Endothelial cell of umbilical vein (primary cell): ENCODE results near the gene FLG2. TPM values are rescaled to one million over a fixed set of nuclear protein-coding genes. Genes with fewer than 3 reads are reported as not detected.

ENCODE experiments used
- BruUV-seq: library from RNA; stranded (reverse); fragments of 400-500 nt; replicated peaks from 2 replicates; lab custom pipeline; 2021; lab: Mats Ljungman, UMichigan
- CTCF ChIA-PET: fragments of 300-600, 350-600 bp; sonication (Branson Sonifier 250); formaldehyde crosslinking; loops from one replicate; lab custom pipeline; 2021; ENCODE audit warnings: antibody characterized with exemption, inconsistent platforms; lab: Charles Lee
- POLR2A ChIA-PET: fragments of 300-600, 350-600 bp; sonication (Branson Sonifier 250); formaldehyde crosslinking; loops from one replicate; lab custom pipeline; 2021; ENCODE audit warnings: antibody characterized with exemption, inconsistent platforms; lab: Charles Lee
- DNase-seq: peaks from one replicate; pipeline ENCODE4 v3.0.0-alpha.2; 2011; ENCODE audit warnings: low read depth, low spot score
- FAIRE-seq: peaks from 2 replicates; lab custom pipeline; 2011; peaks lifted over from hg19 to GRCh38; lab: Jason Lieb, UNC
- H2AFZ ChIP-seq: 2 replicates; pipeline ENCODE4 v1.6.0; 2012; ENCODE audit warnings: low read depth, low read length, control low read depth, inconsistent platforms
- H3K27ac ChIP-seq: 2 replicates; pipeline ENCODE4 v1.5.1; 2011; ENCODE audit warnings: low read depth, mild to moderate bottlenecking, control low read depth, low read length, moderate library complexity; ENCODE audit not compliant: insufficient read depth
- H3K27me3 ChIP-seq, 2 experiments: 2 replicates each; pipeline versions ENCODE4 v1.6.0 to v1.6.1; 2011; ENCODE audit warnings: low read length in 2 of 2, mixed read lengths in 1 of 2; ENCODE audit not compliant: control insufficient read depth in 2 of 2, insufficient read depth in 2 of 2
- H3K36me3 ChIP-seq, 2 experiments: 2 replicates in 1 of 2; 3 replicates in 1 of 2; pipeline ENCODE4 v1.5.1; 2011; ENCODE audit warnings: low read length in 2 of 2, mild to moderate bottlenecking in 1 of 2, moderate library complexity in 1 of 2; ENCODE audit not compliant: control insufficient read depth in 2 of 2, insufficient read depth in 2 of 2; ENCODE audit errors: extremely low read depth in 1 of 2
- H3K4me1 ChIP-seq: 3 replicates; pipeline ENCODE4 v1.5.1; 2011; ENCODE audit warnings: mild to moderate bottlenecking, low read length; ENCODE audit not compliant: control insufficient read depth, insufficient read depth; ENCODE audit errors: extremely low read depth
- H3K4me2 ChIP-seq: 2 replicates; pipeline ENCODE4 v1.6.1; 2011; ENCODE audit warnings: low read length, control low read depth, mixed read lengths; ENCODE audit not compliant: insufficient read depth
- H3K4me3 ChIP-seq, 3 experiments: fragments of 200-600 bp in 1 of 3; sonication (generic), shearing (Covaris generic) in 1 of 3; replicated peaks in 1 of 3; 2 replicates each; pipeline ENCODE4 v1.5.1; 2011 to 2016; ENCODE audit warnings: control low read depth in 3 of 3, low read length in 3 of 3, mild to moderate bottlenecking in 2 of 3, inconsistent platforms in 1 of 3, low read depth in 1 of 3, moderate library complexity in 1 of 3; ENCODE audit not compliant: insufficient read depth in 1 of 3
- H3K79me2 ChIP-seq: 2 replicates; pipeline ENCODE4 v1.6.0; 2012; ENCODE audit warnings: low read length, inconsistent platforms; ENCODE audit not compliant: control insufficient read depth, insufficient read depth
- H3K9ac ChIP-seq: replicated peaks from 2 replicates; pipeline ENCODE3; 2011; ENCODE audit warnings: low read length, control low read depth; ENCODE audit not compliant: insufficient read depth; ENCODE audit errors: extremely low read depth
- H3K9me1 ChIP-seq: replicated peaks from 3 replicates; pipeline ENCODE4 v1.6.0; 2011; ENCODE audit warnings: mild to moderate bottlenecking, low read length; ENCODE audit not compliant: control insufficient read depth, insufficient read depth; ENCODE audit errors: extremely low read depth
- H3K9me3 ChIP-seq: replicated peaks from 2 replicates; pipeline ENCODE4 v1.5.1; 2012; ENCODE audit warnings: low read length, inconsistent platforms; ENCODE audit not compliant: control insufficient read depth, insufficient read depth
- H4K20me1 ChIP-seq: replicated peaks from 2 replicates; pipeline ENCODE3; 2011; ENCODE audit warnings: mild to moderate bottlenecking, low read length; ENCODE audit not compliant: control insufficient read depth, insufficient read depth; ENCODE audit errors: extremely low read depth
- EZH2 ChIP-seq: IDR thresholded peaks from 2 replicates; pipeline ENCODE4 v1.6.1; 2012; ENCODE audit warnings: borderline replicate concordance, low read depth, mild to moderate bottlenecking, moderate library complexity, low read length, inconsistent platforms; ENCODE audit not compliant: severe bottlenecking
- FOS ChIP-seq: IDR thresholded peaks from 2 replicates; pipeline ENCODE4 v1.6.1; 2011; ENCODE audit warnings: mild to moderate bottlenecking, low read length, moderate library complexity, borderline replicate concordance; ENCODE audit not compliant: insufficient read depth
- GATA2 ChIP-seq: IDR thresholded peaks from 2 replicates; pipeline ENCODE4 v1.7.0; 2011; ENCODE audit warnings: low read depth, mild to moderate bottlenecking, moderate library complexity, mixed read lengths, low read length; ENCODE audit not compliant: insufficient read length, insufficient read depth
- JUN ChIP-seq: IDR thresholded peaks from 2 replicates; pipeline ENCODE4 v1.6.1; 2011; ENCODE audit warnings: borderline replicate concordance, low read depth; ENCODE audit not compliant: insufficient read length, insufficient read depth
- POLR2AphosphoS5 ChIP-seq: IDR thresholded peaks from 2 replicates; pipeline ENCODE4 v1.6.1; 2012; ENCODE audit warnings: low read depth, mild to moderate bottlenecking, control low read depth, low read length, moderate library complexity; ENCODE audit not compliant: insufficient read depth
- dilution Hi-C: fragments of 300-500 bp; cut with MboI; formaldehyde crosslinking; loops from one replicate; pipeline ENCODE4 v1.15.0; 2019; ENCODE audit warnings: low sequenced_read_pairs; ENCODE audit not compliant: extremely low pct_ligation_motif_present
- intact Hi-C: fragments of 100-400 bp; cut with micrococcal nuclease; formaldehyde crosslinking; loops from one replicate; pipeline ENCODE4 v1.10.0; 2022
- polyA plus RNA-seq, 4 experiments: library from polyadenylated mRNA; depleted of rRNA in 3 of 4; stranded (reverse) in 3 of 4; unstranded in 1 of 4; fragments of >200 nt; gene quantifications; 2 replicates each; pipeline versions ENCODE4 v1.2.1 to v1.2.3, GENCODE V29; 2011 to 2012; ENCODE audit warnings: missing spikeins in 1 of 4
- total RNA-seq: library from RNA; stranded (reverse); gene quantifications from 2 replicates; pipeline ENCODE4 v1.2.3, GENCODE V29; 2021
- TF ChIP-seq, protein P1 (sequence below), 2 donors: IDR thresholded peaks; 1 replicate in 1 of 2; 2 replicates in 1 of 2; pipeline ENCODE4 v1.5.1; 2011; ENCODE audit warnings: low read length in 2 of 2, mild to moderate bottlenecking in 2 of 2, moderate library complexity in 2 of 2, control low read depth in 1 of 2, inconsistent platforms in 1 of 2, low read depth in 1 of 2; ENCODE audit not compliant: insufficient read depth in 1 of 2; ENCODE audit errors: extremely low read depth in 1 of 2
- TF ChIP-seq, protein P2 (sequence below): IDR thresholded peaks from 2 replicates; pipeline ENCODE4 v1.6.1; 2011; ENCODE audit not compliant: insufficient read depth, insufficient read length

Gene FLG2
- total and polyA plus RNA-seq, 2 donors (not counting 3 experiments of a cell fraction or from before 2014, with no cell fraction given), result not detected

DNA sequence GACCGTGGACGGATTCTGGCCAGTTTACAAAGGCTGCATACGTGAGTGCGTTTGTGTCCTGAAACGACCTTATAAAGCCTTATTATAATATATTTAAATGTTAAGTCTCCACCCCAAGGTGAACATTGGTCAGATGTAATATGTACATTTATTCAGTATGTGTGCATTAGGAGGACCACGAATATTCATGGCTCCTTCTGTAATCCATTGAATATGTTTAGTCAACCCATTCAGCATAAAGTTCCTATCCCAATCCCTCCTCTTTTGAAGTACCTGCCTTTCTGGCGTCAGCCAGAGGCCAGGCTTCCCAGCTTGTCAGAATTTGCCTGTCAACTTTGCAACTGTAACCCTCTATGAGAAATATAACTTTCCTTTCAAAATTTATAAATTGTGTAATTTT is 24.4 kb downstream of the FLG2 start:
- Histone ChIP-seq H3K27ac (no peak overlapping the region), H4K20me1 (no peaks in the 10 kb centered on the region), H3K27me3 (no peaks in the 10 kb centered on the region), H3K4me2 (no peak overlapping the region), H3K36me3 (no peaks in the 10 kb centered on the region), H3K4me3 (no peak overlapping the region), H3K9ac (no peak overlapping the region), H3K4me1 (no peaks in the 10 kb centered on the region), H3K9me1 (no peaks in the 10 kb centered on the region), H3K79me2 (no peaks in the 10 kb centered on the region), H3K9me3 (no peaks in the 10 kb centered on the region), H2AFZ (no peak overlapping the region)
- intact Hi-C loops, result no loop called here
- FAIRE-seq (no peak), DNase-seq (no peak)
- TF ChIP-seq, protein P1, sequence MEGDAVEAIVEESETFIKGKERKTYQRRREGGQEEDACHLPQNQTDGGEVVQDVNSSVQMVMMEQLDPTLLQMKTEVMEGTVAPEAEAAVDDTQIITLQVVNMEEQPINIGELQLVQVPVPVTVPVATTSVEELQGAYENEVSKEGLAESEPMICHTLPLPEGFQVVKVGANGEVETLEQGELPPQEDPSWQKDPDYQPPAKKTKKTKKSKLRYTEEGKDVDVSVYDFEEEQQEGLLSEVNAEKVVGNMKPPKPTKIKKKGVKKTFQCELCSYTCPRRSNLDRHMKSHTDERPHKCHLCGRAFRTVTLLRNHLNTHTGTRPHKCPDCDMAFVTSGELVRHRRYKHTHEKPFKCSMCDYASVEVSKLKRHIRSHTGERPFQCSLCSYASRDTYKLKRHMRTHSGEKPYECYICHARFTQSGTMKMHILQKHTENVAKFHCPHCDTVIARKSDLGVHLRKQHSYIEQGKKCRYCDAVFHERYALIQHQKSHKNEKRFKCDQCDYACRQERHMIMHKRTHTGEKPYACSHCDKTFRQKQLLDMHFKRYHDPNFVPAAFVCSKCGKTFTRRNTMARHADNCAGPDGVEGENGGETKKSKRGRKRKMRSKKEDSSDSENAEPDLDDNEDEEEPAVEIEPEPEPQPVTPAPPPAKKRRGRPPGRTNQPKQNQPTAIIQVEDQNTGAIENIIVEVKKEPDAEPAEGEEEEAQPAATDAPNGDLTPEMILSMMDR (IDR thresholded peaks at IDR 0.05; ENCODE audit: extremely low read depth in 1 of 2, insufficient read depth in 1 of 2, low read depth in 1 of 2, low read length in 2 of 2), result no peak
- TF ChIP-seq EZH2 (no peak), POLR2AphosphoS5 (no peak)
- dilution Hi-C loops, result no loop called here
- ChIA-PET CTCF (interaction anchor here (1.3 to 4.7 kb wide), 2 partner anchors 12 to 174 kb away, joined by 3 to 28 read pairs; no protein-coding TSS in a partner anchor), POLR2A (no interaction called here)
- BruUV-seq, result no TSS peak

DNA sequence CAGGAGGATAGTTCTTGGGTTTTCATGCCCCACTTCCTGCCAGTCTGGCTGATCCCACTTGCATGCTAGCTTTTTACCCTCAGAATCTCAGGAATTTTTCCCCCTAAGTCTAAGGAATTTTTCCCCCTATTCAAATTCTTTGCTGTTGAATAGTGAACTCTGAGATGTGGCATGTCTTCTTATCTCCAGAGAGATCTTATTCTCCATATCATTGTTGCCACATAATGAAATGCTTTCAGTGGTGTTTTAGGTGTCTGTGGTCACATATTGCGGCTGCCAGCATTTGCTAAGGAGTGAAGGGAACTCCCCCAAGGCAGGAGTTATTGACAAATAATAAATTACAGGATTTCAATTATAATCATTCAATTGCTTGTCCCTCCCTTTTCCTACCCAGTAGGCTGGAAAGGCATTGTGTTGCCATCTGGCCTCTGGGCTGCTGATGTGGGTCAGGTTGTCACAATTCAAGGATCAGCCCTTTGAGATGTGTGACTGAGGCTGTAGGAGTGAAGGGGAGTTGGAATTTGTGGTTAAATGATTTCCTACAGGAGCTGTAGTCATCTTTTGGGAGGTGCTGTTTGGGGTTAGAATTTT is 30.9 kb downstream of the FLG2 start:
- no peaks in the 10 kb centered on the region for H3K9me3 ChIP-seq
- H3K9me1 ChIP-seq, result no peaks in the 10 kb centered on the region
- no peak overlapping the region for H3K9ac ChIP-seq
- H4K20me1 ChIP-seq, result no peaks in the 10 kb centered on the region
- no peaks in the 10 kb centered on the region for H3K79me2 ChIP-seq
- H3K4me2 ChIP-seq, result no peak overlapping the region
- dilution Hi-C loops, result no loop called here
- no peaks in the 10 kb centered on the region for H3K4me1 ChIP-seq
- POLR2A ChIA-PET, result no interaction called here
- TF ChIP-seq EZH2 (no peak), JUN (no peak), FOS (no peak), POLR2AphosphoS5 (no peak), GATA2 (no peak)
- TF ChIP-seq, protein P1 (IDR thresholded peaks at IDR 0.05; ENCODE audit: extremely low read depth in 1 of 2, insufficient read depth in 1 of 2, low read depth in 1 of 2, low read length in 2 of 2), result no peak
- TF ChIP-seq, protein P2, sequence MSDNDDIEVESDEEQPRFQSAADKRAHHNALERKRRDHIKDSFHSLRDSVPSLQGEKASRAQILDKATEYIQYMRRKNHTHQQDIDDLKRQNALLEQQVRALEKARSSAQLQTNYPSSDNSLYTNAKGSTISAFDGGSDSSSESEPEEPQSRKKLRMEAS, result no peak
- no peaks in the 10 kb centered on the region for H3K36me3 ChIP-seq
- no peak for FAIRE-seq
- no peak overlapping the region for H2AFZ ChIP-seq
- H3K4me3 ChIP-seq, result no peak overlapping the region
- no peak overlapping the region for H3K27ac ChIP-seq
- DNase-seq, result no peak
- CTCF ChIA-PET, result interaction anchor here (1.4 to 3.1 kb wide), 2 partner anchors 16 to 18 kb away, joined by 3 to 14 read pairs; no protein-coding TSS in a partner anchor
- no TSS peak for BruUV-seq
- no peaks in the 10 kb centered on the region for H3K27me3 ChIP-seq
- intact Hi-C loops, result no loop called here
